OCI-M2 (cell line): ENCODE measurements around the gene THSD4.

Source experiments
- DNase-seq: peaks from one replicate; lab custom pipeline; 2025; ENCODE audit not compliant: unreplicated experiment; lab: John Stamatoyannopoulos, UW

The THSD4 gene

GRCh38 chr15:71114887-71115566, at the start of gene THSD4:
THSD4 (plus strand) TSS chr15:71115471.
- no peak for DNase-seq

- DNase-seq: no peak
These were observed 48.3 kb upstream of the THSD4 start for GRCh38 chr15:71066983-71067382.

GRCh38 chr15:71069693-71070092, 45.6 kb upstream of the THSD4 start:
- no peak for DNase-seq

GRCh38 chr15:71071529-71071928, 43.7 kb upstream of the THSD4 start:
- no peak for DNase-seq

GRCh38 chr15:71072423-71072822, 42.8 kb upstream of the THSD4 start:
- DNase-seq: no peak

- DNase-seq: no peak
These were observed 36.6 kb upstream of the THSD4 start for GRCh38 chr15:71078506-71079207.

GRCh38 chr15:71079208-71080044, 35.8 kb upstream of the THSD4 start:
- no peak for DNase-seq

- no peak for DNase-seq
These were observed 35.1 kb upstream of the THSD4 start for GRCh38 chr15:71080166-71080565.

GRCh38 chr15:71080705-71081104, 34.6 kb upstream of the THSD4 start:
- DNase-seq: no peak

- DNase-seq: no peak
These were observed 32.5 kb upstream of the THSD4 start for GRCh38 chr15:71082803-71083202.

GRCh38 chr15:71083349-71083748, 31.9 kb upstream of the THSD4 start:
- DNase-seq: no peak

GRCh38 chr15:71084264-71084663, 31.0 kb upstream of the THSD4 start:
- no peak for DNase-seq

- no peak for DNase-seq
These were observed 29.5 kb upstream of the THSD4 start for GRCh38 chr15:71085809-71086208.

GRCh38 chr15:71088155-71088554, 27.1 kb upstream of the THSD4 start:
- no peak for DNase-seq

- no peak for DNase-seq
These were observed 26.6 kb upstream of the THSD4 start for GRCh38 chr15:71088683-71089082.

- no peak for DNase-seq
These were observed 25.5 kb upstream of the THSD4 start for GRCh38 chr15:71089801-71090200.

GRCh38 chr15:71091601-71092000, 23.7 kb upstream of the THSD4 start:
- no peak for DNase-seq

- no peak for DNase-seq
These were observed 23.1 kb upstream of the THSD4 start for GRCh38 chr15:71092056-71092600.

GRCh38 chr15:71093054-71094024, 21.9 kb upstream of the THSD4 start:
- DNase-seq: no peak

GRCh38 chr15:71094137-71094536, 21.1 kb upstream of the THSD4 start:
- DNase-seq: no peak
